GM12874 (cell line): ENCODE data around the gene KAT7.

Source experiments
- CTCF ChIP-seq: IDR thresholded peaks from 2 replicates; pipeline ENCODE4 v1.5.1; 2011; ENCODE audit warnings: low read depth, mild to moderate bottlenecking, control low read depth, low read length, moderate library complexity; ENCODE audit not compliant: insufficient read depth

The KAT7 gene

GRCh38 chr17:49755663-49756283 is 32.7 kb upstream of the KAT7 start:
- no peak for TF ChIP-seq CTCF

- TF ChIP-seq CTCF = no peak
Observed at GRCh38 chr17:49756323-49757150, 31.9 kb upstream of the KAT7 start.

GRCh38 chr17:49757151-49757777 is 31.2 kb upstream of the KAT7 start:
- TF ChIP-seq CTCF = no peak

- no peak for TF ChIP-seq CTCF
Observed at GRCh38 chr17:49759203-49759602, 29.3 kb upstream of the KAT7 start.

- no peak for TF ChIP-seq CTCF
Observed at GRCh38 chr17:49760296-49760695, 28.2 kb upstream of the KAT7 start.

- TF ChIP-seq CTCF = no peak
Observed at GRCh38 chr17:49760932-49761558, 27.4 kb upstream of the KAT7 start.
